Measurements from ENCODE around the gene ADAMTS7. TPM values are rescaled to one million over a fixed set of nuclear protein-coding genes. Genes with fewer than 3 reads are reported as not detected.
A peak's percentile ranks its signal among the peaks of the same experiment; 100 is the strongest.
"Not testable (repeated sequence)": the region's sequence is repeated elsewhere in the genome, so short reads cannot be mapped to it uniquely, and the experiment has no call there.

ADAMTS7 gene, protein sequence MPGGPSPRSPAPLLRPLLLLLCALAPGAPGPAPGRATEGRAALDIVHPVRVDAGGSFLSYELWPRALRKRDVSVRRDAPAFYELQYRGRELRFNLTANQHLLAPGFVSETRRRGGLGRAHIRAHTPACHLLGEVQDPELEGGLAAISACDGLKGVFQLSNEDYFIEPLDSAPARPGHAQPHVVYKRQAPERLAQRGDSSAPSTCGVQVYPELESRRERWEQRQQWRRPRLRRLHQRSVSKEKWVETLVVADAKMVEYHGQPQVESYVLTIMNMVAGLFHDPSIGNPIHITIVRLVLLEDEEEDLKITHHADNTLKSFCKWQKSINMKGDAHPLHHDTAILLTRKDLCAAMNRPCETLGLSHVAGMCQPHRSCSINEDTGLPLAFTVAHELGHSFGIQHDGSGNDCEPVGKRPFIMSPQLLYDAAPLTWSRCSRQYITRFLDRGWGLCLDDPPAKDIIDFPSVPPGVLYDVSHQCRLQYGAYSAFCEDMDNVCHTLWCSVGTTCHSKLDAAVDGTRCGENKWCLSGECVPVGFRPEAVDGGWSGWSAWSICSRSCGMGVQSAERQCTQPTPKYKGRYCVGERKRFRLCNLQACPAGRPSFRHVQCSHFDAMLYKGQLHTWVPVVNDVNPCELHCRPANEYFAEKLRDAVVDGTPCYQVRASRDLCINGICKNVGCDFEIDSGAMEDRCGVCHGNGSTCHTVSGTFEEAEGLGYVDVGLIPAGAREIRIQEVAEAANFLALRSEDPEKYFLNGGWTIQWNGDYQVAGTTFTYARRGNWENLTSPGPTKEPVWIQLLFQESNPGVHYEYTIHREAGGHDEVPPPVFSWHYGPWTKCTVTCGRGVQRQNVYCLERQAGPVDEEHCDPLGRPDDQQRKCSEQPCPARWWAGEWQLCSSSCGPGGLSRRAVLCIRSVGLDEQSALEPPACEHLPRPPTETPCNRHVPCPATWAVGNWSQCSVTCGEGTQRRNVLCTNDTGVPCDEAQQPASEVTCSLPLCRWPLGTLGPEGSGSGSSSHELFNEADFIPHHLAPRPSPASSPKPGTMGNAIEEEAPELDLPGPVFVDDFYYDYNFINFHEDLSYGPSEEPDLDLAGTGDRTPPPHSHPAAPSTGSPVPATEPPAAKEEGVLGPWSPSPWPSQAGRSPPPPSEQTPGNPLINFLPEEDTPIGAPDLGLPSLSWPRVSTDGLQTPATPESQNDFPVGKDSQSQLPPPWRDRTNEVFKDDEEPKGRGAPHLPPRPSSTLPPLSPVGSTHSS (N-terminal part only)
- total RNA-seq (2014; rRNA removed; shearing (Covaris generic)): 1.6 and 2.8 TPM in 2 replicates

DNA sequence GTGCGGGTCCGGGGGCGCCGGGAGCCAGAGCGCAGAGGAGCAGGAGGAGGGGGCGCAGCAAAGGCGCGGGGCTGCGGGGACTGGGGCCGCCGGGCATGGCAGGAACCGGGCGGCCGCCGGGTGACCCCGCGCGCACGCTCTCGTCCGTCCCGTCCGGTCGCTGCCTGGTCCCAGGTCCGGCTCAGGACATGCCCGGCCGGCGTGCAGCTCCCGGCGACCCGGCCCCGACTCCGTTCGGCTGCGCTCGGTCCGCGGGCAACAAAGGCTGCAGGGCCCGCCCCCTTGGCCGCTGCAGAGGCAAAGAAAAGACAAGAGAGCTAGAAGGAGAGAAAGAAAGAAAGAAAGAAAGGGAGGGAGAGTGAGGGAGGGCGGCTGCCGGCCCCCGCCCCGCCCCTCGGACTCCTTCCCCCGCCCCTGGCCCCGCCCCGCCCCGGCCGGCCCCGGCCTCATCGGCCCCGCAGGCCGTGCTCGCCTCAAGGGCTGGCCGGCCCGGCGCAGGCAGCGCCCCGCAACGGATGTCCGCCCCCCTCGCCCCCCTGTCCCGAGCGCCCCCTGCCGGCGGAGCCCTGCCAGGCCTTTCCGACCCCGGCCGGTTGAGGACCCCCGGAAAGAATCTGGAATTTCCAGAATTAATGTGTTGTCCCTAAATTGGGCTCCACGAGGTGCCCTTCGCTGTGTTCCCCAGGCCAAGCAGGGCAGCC is at the start of gene ADAMTS7:
Gene ADAMTS7, minus strand, starts transcription at position 341 of the 701 bp plus-strand sequence. Its CDS starts 244 bp downstream, at position 97.
- Histone ChIP-seq H3K4me1 (replicated peaks) (peaks cover 15% of the 10 kb centered on the region), H3K36me3 (no peaks in the 10 kb centered on the region), H3K27ac (peak within 1 kb of the TSS; percentile 36; the same call in 1 of the 2 replicates), H3K4me3 (peak within 1 kb of the TSS; percentile 79), H3K9me3 (replicated peaks) (no peaks in the 10 kb centered on the region), H3K27me3 (replicated peaks) (no peaks in the 10 kb centered on the region)
- peak; percentile 77 to 85 for DNase-seq (ENCODE audit: low read depth in 1 of 2, low spot score in 2 of 2)

DNA sequence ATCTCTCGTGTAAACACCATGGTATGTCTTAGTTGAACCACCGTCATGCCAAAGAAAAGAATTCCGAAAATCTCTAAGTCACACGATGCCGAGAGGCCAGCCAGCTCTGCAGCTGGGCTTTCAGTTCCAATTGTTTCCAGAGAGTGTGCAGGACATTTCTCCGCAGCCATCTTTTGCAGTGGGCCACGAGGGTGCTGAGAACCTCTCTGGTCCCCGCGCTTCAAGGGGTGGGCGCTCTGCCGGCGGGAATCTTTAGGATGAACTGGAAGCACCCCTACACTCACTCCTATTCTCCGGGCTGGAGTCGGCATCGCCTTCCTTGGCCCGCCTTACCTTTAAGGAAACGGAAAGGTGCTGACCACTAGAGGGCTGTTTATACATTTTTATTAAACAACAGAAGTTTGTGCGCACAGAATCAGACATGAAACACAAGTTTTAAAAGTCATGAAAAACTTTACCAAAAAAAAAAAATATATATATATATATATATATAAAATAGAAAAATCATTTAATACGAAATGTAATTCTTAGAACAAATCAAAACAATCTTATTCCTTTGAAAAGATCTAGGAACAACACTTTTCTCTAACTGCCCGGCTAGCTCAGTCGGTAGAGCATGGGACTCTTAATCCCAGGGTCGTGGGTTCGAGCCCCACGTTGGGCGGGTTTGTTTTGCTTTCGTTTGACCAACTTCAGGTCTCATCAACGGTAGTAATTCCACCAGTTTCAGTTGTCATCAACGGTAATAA is 48.9 kb upstream of the ADAMTS7 start:
- Histone ChIP-seq H3K27me3 (replicated peaks) (no peaks in the 10 kb centered on the region), H3K4me1 (replicated peaks) (no peaks in the 10 kb centered on the region), H3K4me3 (peak overlapping the region; percentile 48), H3K36me3 (no peaks in the 10 kb centered on the region), H3K27ac (peak overlapping the region; percentile 51), H3K9me3 (replicated peaks) (no peaks in the 10 kb centered on the region)
- peak; percentile 83 to 88 for DNase-seq (ENCODE audit: low read depth in 1 of 2, low spot score in 2 of 2)

DNA sequence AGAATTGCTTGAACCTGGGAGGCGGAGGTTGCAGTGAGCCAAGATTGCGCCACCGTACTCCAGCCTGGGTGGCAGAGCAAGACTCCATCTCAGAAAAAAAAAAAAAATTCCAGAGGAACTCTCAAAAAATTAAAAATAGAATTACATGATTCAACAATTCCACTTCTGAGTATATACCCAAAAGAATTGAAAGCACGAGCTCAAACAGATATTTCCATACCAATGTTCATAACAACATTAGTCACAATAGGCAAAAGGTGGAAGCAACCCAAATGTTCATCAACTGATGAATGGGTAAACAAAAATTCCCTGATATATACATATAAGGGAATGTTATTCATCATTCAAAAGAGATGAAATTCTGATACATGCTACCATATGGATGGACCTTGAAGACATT is 44.5 kb upstream of the ADAMTS7 start:
- Histone ChIP-seq H3K9me3 (replicated peaks) (no peaks in the 10 kb centered on the region), H3K27me3 (replicated peaks) (no peaks in the 10 kb centered on the region), H3K36me3 (no peaks in the 10 kb centered on the region), H3K4me1 (replicated peaks) (no peaks in the 10 kb centered on the region), H3K27ac (no peak overlapping the region), H3K4me3 (no peak overlapping the region)
- no peak for DNase-seq (ENCODE audit: low read depth in 1 of 2, low spot score in 2 of 2)

DNA sequence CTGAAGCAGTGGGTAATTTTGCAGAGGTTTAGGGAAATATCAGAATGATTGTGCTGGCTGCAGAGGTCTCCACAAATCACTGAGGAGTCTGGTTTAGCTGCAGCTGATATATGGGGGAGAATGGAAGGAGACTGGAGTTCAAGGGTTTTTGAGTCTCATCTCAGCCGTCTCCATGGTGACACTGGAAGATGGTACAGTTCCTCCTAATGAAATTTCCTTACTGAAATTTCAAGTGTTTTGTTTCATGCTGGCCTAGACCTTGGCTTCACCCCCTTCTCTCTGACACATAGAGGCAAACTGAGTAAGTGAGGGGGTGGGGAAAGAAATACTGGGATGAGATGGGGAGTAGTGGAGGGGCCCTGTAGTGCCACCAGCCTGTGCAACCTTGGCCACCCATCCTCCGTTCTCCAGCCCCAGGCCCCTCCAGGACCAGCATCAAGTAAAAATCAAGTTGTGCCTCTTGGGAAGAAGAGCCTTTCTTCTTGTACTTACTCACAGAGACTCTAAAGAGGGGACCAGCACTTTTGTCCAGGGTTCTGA is 43.6 kb upstream of the ADAMTS7 start:
- H3K36me3 ChIP-seq: no peaks in the 10 kb centered on the region
- H3K9me3 ChIP-seq (replicated peaks): no peaks in the 10 kb centered on the region
- H3K27ac ChIP-seq: no peak overlapping the region
- H3K27me3 ChIP-seq (replicated peaks): no peaks in the 10 kb centered on the region
- H3K4me3 ChIP-seq: no peak overlapping the region
- no peaks in the 10 kb centered on the region for H3K4me1 ChIP-seq (replicated peaks)
- DNase-seq (ENCODE audit: low read depth in 1 of 2, low spot score in 2 of 2): no peak

DNA sequence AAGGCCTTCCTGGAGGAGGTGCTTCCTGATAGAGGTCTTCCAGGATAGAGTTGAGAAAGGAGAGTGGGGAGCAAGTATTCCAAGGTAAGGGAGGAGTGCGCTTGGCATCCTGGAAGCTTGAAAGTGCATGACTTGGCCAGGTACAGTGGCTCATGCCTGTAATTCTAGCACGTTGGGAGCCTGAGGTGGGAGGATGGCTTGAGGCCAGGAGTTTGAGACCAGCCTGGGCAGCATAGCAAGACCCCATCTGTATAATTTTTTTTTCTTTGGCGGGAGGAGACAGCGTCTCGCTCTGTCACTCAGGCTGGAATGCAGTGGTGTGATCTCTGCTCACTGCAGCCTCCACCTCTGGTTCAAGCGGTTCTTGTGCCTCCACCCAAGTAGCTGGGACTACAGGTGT is 42.2 kb upstream of the ADAMTS7 start:
- no peaks in the 10 kb centered on the region for H3K9me3 ChIP-seq (replicated peaks)
- no peaks in the 10 kb centered on the region for H3K27me3 ChIP-seq (replicated peaks)
- H3K4me1 ChIP-seq (replicated peaks): no peaks in the 10 kb centered on the region
- H3K27ac ChIP-seq: no peak overlapping the region
- H3K4me3 ChIP-seq: no peak overlapping the region
- no peak for DNase-seq (ENCODE audit: low read depth in 1 of 2, low spot score in 2 of 2)
- no peaks in the 10 kb centered on the region for H3K36me3 ChIP-seq

DNA sequence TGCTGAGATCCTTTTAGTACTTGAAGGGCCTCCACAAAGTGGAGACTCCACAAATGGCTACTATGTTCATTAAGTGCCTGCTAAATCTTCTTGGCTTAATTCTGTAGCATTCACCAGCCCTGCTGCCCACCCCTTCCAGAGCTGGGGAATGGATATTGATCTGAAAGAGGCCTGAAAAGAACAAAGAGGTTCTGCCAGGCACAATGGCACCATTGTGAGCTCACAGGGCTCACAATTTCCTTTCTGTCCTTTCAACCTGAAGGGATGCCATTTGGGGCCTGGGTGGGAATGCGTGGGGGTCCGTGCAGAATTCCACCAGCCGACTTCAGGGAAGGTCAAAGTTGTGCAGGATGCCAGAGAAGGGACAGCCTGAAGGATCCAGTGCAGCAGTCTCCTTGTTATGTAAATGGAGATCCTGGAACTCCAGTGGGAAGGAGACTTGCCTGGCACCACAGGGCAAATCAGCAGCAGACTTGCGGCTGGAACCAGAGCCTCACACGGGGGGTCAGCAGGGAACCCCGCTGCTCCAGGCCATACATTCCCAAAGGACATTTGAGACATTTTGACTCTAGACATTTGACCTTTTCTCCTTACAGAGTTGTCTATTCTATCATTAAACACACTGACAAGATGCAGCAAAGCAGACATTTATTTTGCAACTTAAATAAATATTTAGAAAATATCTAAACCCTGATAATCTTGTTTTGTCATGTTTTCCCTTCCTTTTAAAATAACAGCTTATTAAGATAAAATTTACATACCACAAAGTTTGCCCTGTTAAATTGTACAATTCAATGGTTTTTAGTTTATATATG is 39.9 kb upstream of the ADAMTS7 start:
- Histone ChIP-seq H3K36me3 (no peaks in the 10 kb centered on the region), H3K27me3 (replicated peaks) (no peaks in the 10 kb centered on the region), H3K4me1 (replicated peaks) (no peaks in the 10 kb centered on the region), H3K27ac (no peak overlapping the region), H3K9me3 (replicated peaks) (no peaks in the 10 kb centered on the region), H3K4me3 (no peak overlapping the region)
- DNase-seq (ENCODE audit: low read depth in 1 of 2, low spot score in 2 of 2): no peak

DNA sequence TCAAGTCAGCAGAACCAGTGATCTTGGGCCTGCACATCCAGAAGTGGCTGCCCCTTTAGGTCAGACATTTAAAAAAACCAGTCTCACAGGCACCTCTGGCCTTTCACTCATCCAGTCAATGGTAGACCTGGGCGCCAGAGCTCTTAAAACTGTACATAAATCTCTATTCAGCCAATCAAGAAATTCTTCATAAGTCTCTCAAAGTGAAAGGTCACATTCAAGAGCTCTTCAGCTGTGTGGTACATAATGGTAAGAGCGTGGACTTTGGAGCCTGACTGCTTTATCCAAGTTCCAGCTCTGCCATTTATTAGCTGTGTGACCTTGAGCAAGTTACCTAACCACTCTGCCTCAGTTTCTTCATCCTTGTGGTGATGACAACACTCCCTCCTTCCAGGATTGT is 39.1 kb upstream of the ADAMTS7 start:
- Histone ChIP-seq H3K9me3 (replicated peaks) (no peaks in the 10 kb centered on the region), H3K27me3 (replicated peaks) (no peaks in the 10 kb centered on the region), H3K4me1 (replicated peaks) (no peaks in the 10 kb centered on the region), H3K4me3 (no peak overlapping the region), H3K27ac (no peak overlapping the region), H3K36me3 (no peaks in the 10 kb centered on the region)
- DNase-seq (ENCODE audit: low read depth in 1 of 2, low spot score in 2 of 2): no peak

DNA sequence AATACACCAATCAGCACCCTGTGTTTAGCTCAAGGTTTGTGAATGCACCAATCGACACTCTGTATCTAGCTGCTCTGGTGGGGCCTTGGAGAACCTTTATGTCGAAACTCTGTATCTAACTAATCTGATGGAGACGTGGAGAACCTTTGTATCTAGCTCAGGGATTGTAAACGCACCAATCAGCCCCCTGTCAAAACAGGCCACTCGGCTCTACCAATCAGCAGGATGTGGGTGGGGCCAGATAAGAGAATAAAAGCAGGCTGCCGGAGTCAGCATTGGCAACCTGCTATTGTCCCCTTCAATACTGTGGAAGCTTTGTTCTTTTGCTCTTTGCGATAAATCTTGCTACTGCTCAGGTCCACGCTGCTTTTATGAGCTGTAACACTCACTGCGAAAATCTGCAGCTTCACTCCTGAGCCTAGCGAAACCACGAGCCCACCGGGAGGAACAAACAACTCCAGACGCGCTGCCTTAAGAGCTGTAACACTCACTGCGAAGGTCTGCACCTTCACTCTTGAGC is 36.2 kb upstream of the ADAMTS7 start:
- not testable (repeated sequence) for H3K4me1 ChIP-seq (replicated peaks); H3K36me3 ChIP-seq; H3K27me3 ChIP-seq (replicated peaks); H3K9me3 ChIP-seq (replicated peaks); H3K4me3 ChIP-seq; DNase-seq (ENCODE audit: low read depth in 1 of 2, low spot score in 2 of 2); H3K27ac ChIP-seq

DNA sequence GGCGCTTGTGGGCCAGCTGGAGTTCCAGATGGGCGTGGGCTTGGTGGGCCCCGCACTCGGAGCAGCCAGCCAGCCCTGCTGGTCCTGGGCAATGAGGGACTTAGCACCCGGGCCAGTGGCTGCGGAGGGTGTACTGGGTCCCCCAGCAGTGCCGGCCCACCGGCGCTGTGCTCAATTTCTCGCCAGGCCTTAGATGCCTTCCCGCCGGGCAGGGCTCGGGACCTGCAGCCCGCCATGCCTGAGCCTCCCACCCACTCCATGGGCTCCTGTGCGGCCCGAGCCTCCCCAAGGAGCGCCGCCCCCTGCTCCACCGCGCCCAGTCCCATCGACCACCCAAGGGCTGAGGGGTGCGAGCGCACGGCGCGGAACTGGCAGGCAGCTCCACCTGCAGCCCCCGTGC is 35.6 kb upstream of the ADAMTS7 start:
- not testable (repeated sequence) for H3K9me3 ChIP-seq (replicated peaks); H3K27ac ChIP-seq; H3K4me3 ChIP-seq; H3K36me3 ChIP-seq; H3K27me3 ChIP-seq (replicated peaks); DNase-seq (ENCODE audit: low read depth in 1 of 2, low spot score in 2 of 2); H3K4me1 ChIP-seq (replicated peaks)

DNA sequence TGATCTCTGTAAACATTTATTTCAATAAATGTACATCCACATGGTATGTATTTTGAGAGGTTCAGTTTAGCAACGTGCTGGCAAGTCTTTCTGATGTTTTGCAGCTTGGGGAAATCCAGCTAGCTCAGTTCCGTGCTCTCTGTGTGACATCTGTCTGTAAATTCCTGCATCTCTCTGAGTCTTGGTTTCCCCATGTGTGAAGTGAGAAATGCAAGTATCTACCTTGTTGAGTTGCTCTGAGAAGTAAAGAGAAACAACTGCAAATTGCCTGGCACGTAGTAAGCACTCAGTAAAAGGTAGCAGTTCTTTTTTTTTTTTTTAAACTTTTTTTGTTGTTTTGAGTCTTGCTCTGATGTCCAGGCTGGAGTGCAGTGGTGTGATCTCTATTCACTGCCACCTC is 31.3 kb upstream of the ADAMTS7 start:
- H3K4me3 ChIP-seq: no peak overlapping the region
- H3K9me3 ChIP-seq (replicated peaks): no peaks in the 10 kb centered on the region
- H3K4me1 ChIP-seq (replicated peaks): no peaks in the 10 kb centered on the region
- H3K27me3 ChIP-seq (replicated peaks): no peaks in the 10 kb centered on the region
- H3K36me3 ChIP-seq: no peaks in the 10 kb centered on the region
- no peak for DNase-seq (ENCODE audit: low read depth in 1 of 2, low spot score in 2 of 2)
- no peak overlapping the region for H3K27ac ChIP-seq

DNA sequence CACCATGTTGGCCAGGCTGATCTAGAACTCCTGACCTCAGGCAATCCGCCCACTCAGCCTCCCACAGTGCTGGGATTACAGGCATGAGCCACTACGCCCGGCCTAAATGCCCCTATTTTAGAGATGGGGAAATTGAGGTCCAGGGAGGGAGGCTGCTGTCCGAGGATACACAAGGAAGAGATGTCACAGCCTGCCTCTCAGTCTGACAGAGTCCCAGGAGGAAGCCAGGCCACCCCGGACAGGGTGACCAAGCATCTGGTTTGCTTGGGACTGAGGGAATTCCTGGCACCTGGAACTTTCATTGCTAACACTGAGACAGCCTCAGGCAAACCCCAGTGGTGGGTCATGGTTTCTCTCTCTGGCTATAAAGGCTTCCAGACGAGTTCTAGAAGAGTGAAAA is 30.6 kb upstream of the ADAMTS7 start:
- Histone ChIP-seq H3K36me3 (no peaks in the 10 kb centered on the region), H3K27me3 (replicated peaks) (no peaks in the 10 kb centered on the region), H3K9me3 (replicated peaks) (no peaks in the 10 kb centered on the region), H3K4me1 (replicated peaks) (no peaks in the 10 kb centered on the region), H3K4me3 (no peak overlapping the region), H3K27ac (no peak overlapping the region)
- DNase-seq (ENCODE audit: low read depth in 1 of 2, low spot score in 2 of 2): no peak

DNA sequence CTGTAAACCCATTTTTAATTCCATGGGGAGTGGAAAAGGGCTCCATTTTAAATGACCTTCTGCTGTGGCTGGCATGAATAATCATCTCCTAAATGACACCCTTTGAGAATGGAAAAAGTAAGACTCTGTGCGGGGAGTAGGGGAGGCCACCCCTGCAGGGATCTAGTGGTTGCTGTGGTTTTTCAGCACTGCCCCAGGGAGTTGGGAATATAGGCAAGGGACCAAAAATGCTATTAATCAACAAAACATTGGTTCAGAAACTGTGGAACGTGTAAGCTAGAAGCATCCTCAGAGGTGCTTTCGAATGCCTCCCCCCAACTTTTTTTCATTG is 30.1 kb upstream of the ADAMTS7 start:
- DNase-seq (ENCODE audit: low read depth in 1 of 2, low spot score in 2 of 2): no peak
- no peaks in the 10 kb centered on the region for H3K36me3 ChIP-seq

More for the DNA sequence above, 30.1 kb upstream of the ADAMTS7 start:
- H3K27me3 ChIP-seq (replicated peaks): no peaks in the 10 kb centered on the region
- no peak overlapping the region for H3K4me3 ChIP-seq
- H3K27ac ChIP-seq: no peak overlapping the region
- H3K9me3 ChIP-seq (replicated peaks): no peaks in the 10 kb centered on the region
- no peaks in the 10 kb centered on the region for H3K4me1 ChIP-seq (replicated peaks)
